ENCODE measurements around the gene PTBP3.

- TF ChIP-seq CTCF (IDR thresholded peaks at IDR 0.05 in 4 of 5, conservative IDR thresholded peaks at IDR 0.05 in 1 of 5) (no peak), POLR2A (IDR thresholded peaks at IDR 0.05) (no peak)
Observed at GRCh38 chr9:112278152-112278551, 55.3 kb downstream of the PTBP3 start.

All from gastrocnemius medialis (tissue), 4 donors.